ENCODE data around the gene BIN2.
"Not testable (repeated sequence)": the region's sequence is repeated elsewhere in the genome, so short reads cannot be mapped to it uniquely, and the experiment has no call there.

BIN2 gene

GRCh38 chr12:51343201-51343600 lies 19.2 kb upstream of the BIN2 start:
- no peak for DNase-seq

- DNase-seq = no peak
Observed at GRCh38 chr12:51342416-51342815, 18.4 kb upstream of the BIN2 start.

- peak; percentile 51 for DNase-seq
Observed at GRCh38 chr12:51341251-51342007, 17.5 kb upstream of the BIN2 start.

GRCh38 chr12:51339750-51340149 lies 15.8 kb upstream of the BIN2 start:
- no peak for DNase-seq

GRCh38 chr12:51337336-51337735 lies 13.4 kb upstream of the BIN2 start:
- not testable (repeated sequence) for DNase-seq

GRCh38 chr12:51335931-51336330 lies 12.0 kb upstream of the BIN2 start:
- no peak for DNase-seq

- DNase-seq = no peak
Observed at GRCh38 chr12:51334764-51335163, 10.8 kb upstream of the BIN2 start.

GRCh38 chr12:51333536-51333935 lies 9.6 kb upstream of the BIN2 start:
- no peak for DNase-seq

- DNase-seq = no peak
Observed at GRCh38 chr12:51330186-51330585, 6.2 kb upstream of the BIN2 start.

- no peak for DNase-seq
Observed at GRCh38 chr12:51329742-51330141, 5.8 kb upstream of the BIN2 start.

GRCh38 chr12:51328587-51328986 lies 4.6 kb upstream of the BIN2 start:
- DNase-seq = no peak

- no peak for DNase-seq
Observed at GRCh38 chr12:51326698-51327439, 2.9 kb upstream of the BIN2 start.

GRCh38 chr12:51324953-51325352 lies 979 bp upstream of the BIN2 start:
- DNase-seq = no peak

- peak; percentile 30 for DNase-seq
Observed at GRCh38 chr12:51323317-51323960, 535 bp downstream of the BIN2 start.

- DNase-seq = peak; percentile 32
Observed at GRCh38 chr12:51322452-51322851, 1.5 kb downstream of the BIN2 start.

- no peak for DNase-seq
Observed at GRCh38 chr12:51321882-51322281, 2.1 kb downstream of the BIN2 start.

- DNase-seq = no peak
Observed at GRCh38 chr12:51320695-51321320, 3.2 kb downstream of the BIN2 start.

- no peak for DNase-seq
Observed at GRCh38 chr12:51320311-51320694, 3.7 kb downstream of the BIN2 start.

GRCh38 chr12:51318846-51319599 lies 5.0 kb downstream of the BIN2 start:
- peak; percentile 5 for DNase-seq

GRCh38 chr12:51318057-51318806 lies 5.7 kb downstream of the BIN2 start:
- DNase-seq = not testable (repeated sequence)

- no peak for DNase-seq
Observed at GRCh38 chr12:51311389-51311788, 12.6 kb downstream of the BIN2 start.

All from stimulated activated naive CD4-positive, alpha-beta T cell treated with Interleukin-2 at 50 U/mL for 16 hours (primary cell).